SK-N-SH (cell line): Measurements from ENCODE around the gene RPGRIP1L. TPM values are rescaled to one million over a fixed set of nuclear protein-coding genes. Genes with fewer than 3 reads are reported as not detected.

Experiments used
- CTCF ChIA-PET: fragments of 300-600, 350-600 bp; formaldehyde crosslinking; extraction: SDS; loops from one replicate; lab custom pipeline; 2021; lab: Yijun Ruan, JAX
- POLR2A ChIA-PET: fragments of 350-600 bp; sonication (Branson Sonifier 250); formaldehyde crosslinking; extraction: SDS; loops from one replicate; lab custom pipeline; 2020; ENCODE audit warnings: antibody characterized with exemption, inconsistent platforms; lab: Yijun Ruan, JAX
- DNase-seq: peaks from one replicate; pipeline ENCODE4 v3.0.0; 2012
- H2AFZ ChIP-seq: fragments of 200-600 bp; sonication (generic); 2 replicates; pipeline ENCODE4 v1.8.1; 2016; ENCODE audit warnings: antibody characterized with exemption, mild to moderate bottlenecking, low read depth
- H3F3A ChIP-seq: fragments of 200-600 bp; sonication (generic); replicated peaks from 2 replicates; pipeline ENCODE3; 2016; ENCODE audit warnings: antibody characterized with exemption, mild to moderate bottlenecking; ENCODE audit not compliant: insufficient read depth
- H3K27ac ChIP-seq, 2 experiments: fragments of 200-500 bp in 1 of 2; fragments of 200-600 bp in 1 of 2; sonication (Bioruptor generic) in 1 of 2; sonication (generic), shearing (Covaris generic) in 1 of 2; 2 replicates each; pipeline versions ENCODE4 v1.5.1 to v1.6.1; 2014 to 2016; ENCODE audit warnings: low read depth in 2 of 2, inconsistent platforms in 1 of 2, low read length in 1 of 2, mild to moderate bottlenecking in 1 of 2, mixed read lengths in 1 of 2
- H3K27me3 ChIP-seq: fragments of 200-600 bp; sonication (generic), shearing (Covaris generic); 2 replicates; pipeline ENCODE4 v1.6.1; 2016; ENCODE audit warnings: mixed run types; ENCODE audit not compliant: insufficient read depth
- H3K36me3 ChIP-seq, 2 experiments: fragments of 200-500 bp in 1 of 2; fragments of 200-600 bp in 1 of 2; sonication (Bioruptor generic) in 1 of 2; sonication (generic) in 1 of 2; replicated peaks in 1 of 2; 2 replicates each; pipeline versions ENCODE3 to v1.5.1; 2014 to 2016; ENCODE audit warnings: low read length in 1 of 2, mild to moderate bottlenecking in 1 of 2; ENCODE audit not compliant: insufficient read depth in 2 of 2, control insufficient read depth in 1 of 2
- H3K4me1 ChIP-seq, 2 experiments: fragments of 200-500 bp in 1 of 2; fragments of 200-600 bp in 1 of 2; sonication (Bioruptor generic) in 1 of 2; sonication (generic), shearing (Covaris generic) in 1 of 2; 2 replicates each; pipeline versions ENCODE4 v1.5.1 to v1.6.1; 2014 to 2016; ENCODE audit warnings: low read depth in 1 of 2, low read length in 1 of 2, mixed run types in 1 of 2; ENCODE audit not compliant: insufficient read depth in 2 of 2, control insufficient read depth in 1 of 2
- H3K4me2 ChIP-seq: fragments of 200-600 bp; sonication (generic), shearing (Covaris generic); 2 replicates; pipeline ENCODE4 v1.6.1; 2017; ENCODE audit warnings: mixed run types
- H3K4me3 ChIP-seq, 2 experiments: fragments of 200-500 bp in 1 of 2; fragments of 200-600 bp in 1 of 2; sonication (Bioruptor generic) in 1 of 2; sonication (generic), shearing (Covaris generic) in 1 of 2; 2 replicates each; pipeline versions ENCODE4 v1.5.1 to v1.8.1; 2014 to 2016; ENCODE audit warnings: low read depth in 2 of 2, inconsistent platforms in 1 of 2, low read length in 1 of 2, mild to moderate bottlenecking in 1 of 2, mixed read lengths in 1 of 2, moderate library complexity in 1 of 2
- H3K79me2 ChIP-seq: fragments of 200-600 bp; sonication (generic); 2 replicates; pipeline ENCODE4 v1.8.1; 2017; ENCODE audit warnings: mild to moderate bottlenecking; ENCODE audit not compliant: insufficient read depth
- H3K9ac ChIP-seq: fragments of 200-600 bp; sonication (generic); 2 replicates; pipeline ENCODE4 v1.6.1; 2017; ENCODE audit warnings: mixed run types
- H3K9me2 ChIP-seq: fragments of 200-600 bp; sonication (generic); 2 replicates; pipeline ENCODE4 v1.6.1; 2017; ENCODE audit warnings: mixed run types
- H3K9me3 ChIP-seq: fragments of 200-600 bp; sonication (generic); 2 replicates; pipeline ENCODE4 v1.6.1; 2017; ENCODE audit warnings: mixed run types, mild to moderate bottlenecking, moderate library complexity
- H4K20me1 ChIP-seq: fragments of 200-600 bp; sonication (generic); 2 replicates; pipeline ENCODE4 v1.6.1; 2017; ENCODE audit warnings: mild to moderate bottlenecking, mixed run types; ENCODE audit not compliant: insufficient read depth
- ELF1 ChIP-seq: IDR thresholded peaks from 2 replicates; pipeline ENCODE4 v1.4.0; 2012
- FOXM1 ChIP-seq: IDR thresholded peaks from 2 replicates; pipeline ENCODE4 v1.4.0; 2012; ENCODE audit warnings: low read depth, mild to moderate bottlenecking
- GABPA ChIP-seq: IDR thresholded peaks from 2 replicates; pipeline ENCODE4 v1.4.0; 2012; ENCODE audit warnings: low read depth, mild to moderate bottlenecking
- GATA2 ChIP-seq: sonication (generic); formaldehyde crosslinking; IDR thresholded peaks from 2 replicates; pipeline ENCODE4 v1.5.0; 2020; ENCODE audit warnings: mild to moderate bottlenecking, missing genetic modification reagents
- IRF3 ChIP-seq: fragments of 150-350 bp; IDR thresholded peaks from 2 replicates; pipeline ENCODE4 v1.6.1; 2016; ENCODE audit warnings: mild to moderate bottlenecking, low read depth, low read length
- MAX ChIP-seq: IDR thresholded peaks from 2 replicates; pipeline ENCODE4 v1.4.0; 2012; ENCODE audit warnings: low read depth
- MEF2A ChIP-seq: IDR thresholded peaks from 2 replicates; pipeline ENCODE4 v1.4.0; 2012; ENCODE audit warnings: low read depth, borderline replicate concordance
- NFIC ChIP-seq: IDR thresholded peaks from 2 replicates; pipeline ENCODE4 v1.4.0; 2012; ENCODE audit warnings: borderline replicate concordance
- NRF1 ChIP-seq: IDR thresholded peaks from 2 replicates; pipeline ENCODE4 v1.6.1; 2012; ENCODE audit warnings: low read depth, mild to moderate bottlenecking, low read length
- POLR2AphosphoS5 ChIP-seq: IDR thresholded peaks from 2 replicates; pipeline ENCODE4 v1.6.1; 2012; ENCODE audit warnings: low read depth, low read length
- RCOR1 ChIP-seq: fragments of 150-350 bp; IDR thresholded peaks from 2 replicates; pipeline ENCODE4 v1.6.1; 2017; ENCODE audit warnings: antibody characterized with exemption, low read length
- RFX5 ChIP-seq: IDR thresholded peaks from 2 replicates; pipeline ENCODE4 v1.6.1; 2012; ENCODE audit warnings: mild to moderate bottlenecking, improper control_type of control experiment, low read length
- SIN3A ChIP-seq: IDR thresholded peaks from 2 replicates; pipeline ENCODE4 v1.6.1; 2012; ENCODE audit warnings: low read depth, mild to moderate bottlenecking, low read length, moderate library complexity, borderline replicate concordance
- TAF1 ChIP-seq: IDR thresholded peaks from 2 replicates; pipeline ENCODE4 v1.6.1; 2012; ENCODE audit warnings: low read depth, mild to moderate bottlenecking, low read length, moderate library complexity, borderline replicate concordance
- TEAD4 ChIP-seq: IDR thresholded peaks from 2 replicates; pipeline ENCODE4 v1.4.0; 2012; ENCODE audit warnings: mild to moderate bottlenecking, borderline replicate concordance; ENCODE audit not compliant: insufficient read depth
- YY1 ChIP-seq: IDR thresholded peaks from 2 replicates; pipeline ENCODE4 v1.4.0; 2012; ENCODE audit warnings: low read depth, mild to moderate bottlenecking
- ZBTB33 ChIP-seq: IDR thresholded peaks from 2 replicates; pipeline ENCODE4 v1.4.0; 2012; ENCODE audit warnings: low read depth, borderline replicate concordance
- polyA plus RNA-seq, 3 experiments: library from polyadenylated mRNA; depleted of rRNA; stranded (reverse); fragments of >200 nt; gene quantifications; 2 replicates each; pipeline ENCODE4 v1.2.3, GENCODE V29; 2012
- TF ChIP-seq, protein P1 (sequence below): IDR thresholded peaks from 2 replicates; pipeline ENCODE4 v1.4.0; 2012; ENCODE audit warnings: low read depth, borderline replicate concordance
- TF ChIP-seq, protein P2 (sequence below): fragments of 200-600 bp; sonication (generic); IDR thresholded peaks from 2 replicates; pipeline ENCODE4 v1.6.1; 2017; ENCODE audit warnings: antibody characterized with exemption, mild to moderate bottlenecking, moderate library complexity
- TF ChIP-seq, protein P3 (sequence below): IDR thresholded peaks from 2 replicates; pipeline ENCODE4; 2012

RPGRIP1L gene
- polyA plus RNA-seq, 1 of the 3 experiments (the other 2 are of a cell fraction): 5.7 TPM

DNA sequence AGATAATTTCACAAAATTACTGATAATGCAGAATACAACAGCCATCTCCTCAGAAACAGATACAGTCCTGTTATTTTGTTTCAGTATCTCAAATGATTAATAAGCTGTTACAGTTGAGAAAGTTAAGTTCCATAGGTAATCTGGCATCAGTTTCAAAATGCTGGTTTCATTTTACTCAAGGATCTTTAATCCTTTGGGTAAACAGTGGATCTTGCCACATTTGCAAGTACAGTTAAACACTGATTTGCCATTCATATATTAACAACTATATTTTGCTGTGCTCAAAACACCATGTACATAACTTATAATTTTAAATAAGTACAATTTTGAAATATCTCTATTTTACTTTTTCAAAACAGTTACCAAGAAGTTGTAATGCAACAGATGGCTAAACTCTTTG, 31.2 kb downstream of the RPGRIP1L start:
- H3K9me2 ChIP-seq: no peaks in the 10 kb centered on the region
- H3K4me2 ChIP-seq: no peak overlapping the region
- H2AFZ ChIP-seq: no peak overlapping the region

More for the DNA sequence above, 31.2 kb downstream of the RPGRIP1L start:
- no peaks in the 10 kb centered on the region for H3K9me3 ChIP-seq
- no peak for TF ChIP-seq RFX5
- TF ChIP-seq MAX: no peak
- TF ChIP-seq GABPA: no peak
- TF ChIP-seq GATA2 (CRISPR knock-in tag): no peak
- TF ChIP-seq MEF2A: no peak
- no peak for TF ChIP-seq ZBTB33
- no peak for TF ChIP-seq SIN3A
- TF ChIP-seq NFIC: no peak
- TF ChIP-seq, protein P1, sequence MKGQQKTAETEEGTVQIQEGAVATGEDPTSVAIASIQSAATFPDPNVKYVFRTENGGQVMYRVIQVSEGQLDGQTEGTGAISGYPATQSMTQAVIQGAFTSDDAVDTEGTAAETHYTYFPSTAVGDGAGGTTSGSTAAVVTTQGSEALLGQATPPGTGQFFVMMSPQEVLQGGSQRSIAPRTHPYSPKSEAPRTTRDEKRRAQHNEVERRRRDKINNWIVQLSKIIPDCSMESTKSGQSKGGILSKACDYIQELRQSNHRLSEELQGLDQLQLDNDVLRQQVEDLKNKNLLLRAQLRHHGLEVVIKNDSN: no peak
- TF ChIP-seq, protein P2, sequence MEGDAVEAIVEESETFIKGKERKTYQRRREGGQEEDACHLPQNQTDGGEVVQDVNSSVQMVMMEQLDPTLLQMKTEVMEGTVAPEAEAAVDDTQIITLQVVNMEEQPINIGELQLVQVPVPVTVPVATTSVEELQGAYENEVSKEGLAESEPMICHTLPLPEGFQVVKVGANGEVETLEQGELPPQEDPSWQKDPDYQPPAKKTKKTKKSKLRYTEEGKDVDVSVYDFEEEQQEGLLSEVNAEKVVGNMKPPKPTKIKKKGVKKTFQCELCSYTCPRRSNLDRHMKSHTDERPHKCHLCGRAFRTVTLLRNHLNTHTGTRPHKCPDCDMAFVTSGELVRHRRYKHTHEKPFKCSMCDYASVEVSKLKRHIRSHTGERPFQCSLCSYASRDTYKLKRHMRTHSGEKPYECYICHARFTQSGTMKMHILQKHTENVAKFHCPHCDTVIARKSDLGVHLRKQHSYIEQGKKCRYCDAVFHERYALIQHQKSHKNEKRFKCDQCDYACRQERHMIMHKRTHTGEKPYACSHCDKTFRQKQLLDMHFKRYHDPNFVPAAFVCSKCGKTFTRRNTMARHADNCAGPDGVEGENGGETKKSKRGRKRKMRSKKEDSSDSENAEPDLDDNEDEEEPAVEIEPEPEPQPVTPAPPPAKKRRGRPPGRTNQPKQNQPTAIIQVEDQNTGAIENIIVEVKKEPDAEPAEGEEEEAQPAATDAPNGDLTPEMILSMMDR: no peak
- no peak for TF ChIP-seq RCOR1
- no peak for TF ChIP-seq TAF1
- TF ChIP-seq NRF1: no peak
- no peak for TF ChIP-seq TEAD4
- TF ChIP-seq, protein P3, sequence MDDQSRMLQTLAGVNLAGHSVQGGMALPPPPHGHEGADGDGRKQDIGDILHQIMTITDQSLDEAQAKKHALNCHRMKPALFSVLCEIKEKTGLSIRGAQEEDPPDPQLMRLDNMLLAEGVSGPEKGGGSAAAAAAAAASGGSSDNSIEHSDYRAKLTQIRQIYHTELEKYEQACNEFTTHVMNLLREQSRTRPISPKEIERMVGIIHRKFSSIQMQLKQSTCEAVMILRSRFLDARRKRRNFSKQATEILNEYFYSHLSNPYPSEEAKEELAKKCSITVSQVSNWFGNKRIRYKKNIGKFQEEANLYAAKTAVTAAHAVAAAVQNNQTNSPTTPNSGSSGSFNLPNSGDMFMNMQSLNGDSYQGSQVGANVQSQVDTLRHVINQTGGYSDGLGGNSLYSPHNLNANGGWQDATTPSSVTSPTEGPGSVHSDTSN: no peak
- no peak for TF ChIP-seq YY1
- TF ChIP-seq IRF3: no peak
- TF ChIP-seq POLR2AphosphoS5: no peak
- TF ChIP-seq ELF1: no peak
- no peak for TF ChIP-seq FOXM1
- TF ChIP-seq, all 33 proteins: peak for 0
- Histone ChIP-seq H3K36me3 (peaks cover 6 to 28% of the 10 kb centered on the region in 2 experiments), H3K79me2 (no peaks in the 10 kb centered on the region), H4K20me1 (no peaks in the 10 kb centered on the region), H3F3A (no peaks in the 10 kb centered on the region), H3K27ac (no peak overlapping the region), H3K4me3 (no peak overlapping the region), H3K27me3 (no peaks in the 10 kb centered on the region), H3K9ac (no peak overlapping the region), H3K4me1 (peaks cover 0 to under 1% of the 10 kb centered on the region in 2 experiments; a peak in 2 of 4 replicates)
- CTCF ChIA-PET: no interaction called here
- no peak for DNase-seq
- POLR2A ChIA-PET: no interaction called here
